Measurements from ENCODE around the gene LRRTM2. TPM values are rescaled to one million over a fixed set of nuclear protein-coding genes. Genes with fewer than 3 reads are reported as not detected.

LRRTM2 gene
- under 0.01 and 0.12 TPM in 2 replicates for total RNA-seq (ENCODE audit: low replicate concordance)

GRCh38 chr5:138874771-138875551 lies at the start of gene LRRTM2:
TSS of gene LRRTM2 (minus strand) at chr5:138875335. CDS start at chr5:138874911, 424 bp downstream.

Other genes starting within 250 kb of the LRRTM2 start
- gene CTNNA1, start 121.9 kb downstream of the LRRTM2 start, total RNA-seq (ENCODE audit: low replicate concordance) = 459 and 476 TPM in 2 replicates